SK-N-SH treated with all-trans-retinoic acid at 6 μM for 48 hours (cell line): Measurements from ENCODE around the gene PSEN2.
A peak's percentile ranks its signal among the peaks of the same experiment; 100 is the strongest.

Experiments used
- ATAC-seq: fragments of 200-7000 bp; cut with Tn5 transposase; 3 replicates; pipeline ENCODE4 v1.9.1; 2020; ENCODE audit warnings: mild to moderate bottlenecking, moderate library complexity
- ARNTL ChIP-seq: fragments of 450-650 bp; formaldehyde crosslinking; IDR thresholded peaks from 2 replicates; pipeline ENCODE4 v1.5.0; 2020; ENCODE audit warnings: low read depth, mild to moderate bottlenecking, moderate library complexity, borderline replicate concordance
- GLIS3 ChIP-seq: fragments of 250-450 bp; sonication (Bioruptor Pico); IDR thresholded peaks from 2 replicates; pipeline ENCODE4 v1.5.0; 2020; ENCODE audit warnings: mild to moderate bottlenecking, moderate library complexity
- ISL1 ChIP-seq: fragments of 250-450 bp; sonication (Bioruptor Pico); IDR thresholded peaks from 2 replicates; pipeline ENCODE4 v2.1.2; 2022; ENCODE audit warnings: mild to moderate bottlenecking, moderate library complexity
- OSR1 ChIP-seq: fragments of 250-450 bp; sonication (Bioruptor Pico); IDR thresholded peaks from 2 replicates; pipeline ENCODE4 v1.8.0; 2022; ENCODE audit warnings: moderate library complexity, mild to moderate bottlenecking, inconsistent platforms
- PPARA ChIP-seq: fragments of 250-450 bp; sonication (Bioruptor Pico); IDR thresholded peaks from 2 replicates; pipeline ENCODE4 v1.5.0; 2020; ENCODE audit warnings: mild to moderate bottlenecking, borderline replicate concordance
- SNAI2 ChIP-seq: fragments of 250-450 bp; sonication (Bioruptor Pico); IDR thresholded peaks from 2 replicates; pipeline ENCODE4 v1.5.0; 2020; ENCODE audit warnings: mild to moderate bottlenecking, moderate library complexity
- TCF4 ChIP-seq: fragments of 250-450 bp; sonication (Bioruptor Pico); IDR thresholded peaks from 2 replicates; pipeline ENCODE4 v1.8.0; 2021; ENCODE audit warnings: mild to moderate bottlenecking, moderate library complexity, borderline replicate concordance
- TOX ChIP-seq: fragments of 250-450 bp; sonication (Bioruptor Pico); IDR thresholded peaks from 2 replicates; pipeline ENCODE4 v1.8.0; 2021; ENCODE audit warnings: mild to moderate bottlenecking, moderate library complexity, borderline replicate concordance
- ZFP3 ChIP-seq: fragments of 250-450 bp; sonication (Bioruptor Pico); IDR thresholded peaks from 2 replicates; pipeline ENCODE4 v1.5.0; 2020; ENCODE audit warnings: mild to moderate bottlenecking, moderate library complexity
- ZNF565 ChIP-seq: fragments of 450-650 bp; formaldehyde crosslinking; conservative IDR thresholded peaks from 2 replicates; pipeline ENCODE4 v1.5.0; 2020; ENCODE audit warnings: low read depth, mild to moderate bottlenecking, moderate library complexity
- ZNF70 ChIP-seq: fragments of 450-650 bp; formaldehyde crosslinking; IDR thresholded peaks from 2 replicates; pipeline ENCODE4 v1.5.0; 2020; ENCODE audit warnings: mild to moderate bottlenecking, moderate library complexity
- ZNF8 ChIP-seq: fragments of 450-650 bp; formaldehyde crosslinking; IDR thresholded peaks from 2 replicates; pipeline ENCODE4 v1.5.0; 2020; ENCODE audit warnings: mild to moderate bottlenecking, moderate library complexity
- TF ChIP-seq, protein P1 (sequence below): fragments of 250-450 bp; sonication (Bioruptor Pico); IDR thresholded peaks from 2 replicates; pipeline ENCODE4 v1.5.1; 2020; ENCODE audit warnings: low read depth, mild to moderate bottlenecking, moderate library complexity
- TF ChIP-seq, protein P2 (sequence below): fragments of 250-450 bp; sonication (Bioruptor Pico); IDR thresholded peaks from 2 replicates; pipeline ENCODE4 v1.8.0; 2021; ENCODE audit warnings: low read depth, mild to moderate bottlenecking, moderate library complexity, borderline replicate concordance
- TF ChIP-seq, protein P3 (sequence below): fragments of 250-450 bp; sonication (Bioruptor Pico); IDR thresholded peaks from 2 replicates; pipeline ENCODE4 v1.5.0; 2020; ENCODE audit warnings: mild to moderate bottlenecking, moderate library complexity

PSEN2 gene

DNA sequence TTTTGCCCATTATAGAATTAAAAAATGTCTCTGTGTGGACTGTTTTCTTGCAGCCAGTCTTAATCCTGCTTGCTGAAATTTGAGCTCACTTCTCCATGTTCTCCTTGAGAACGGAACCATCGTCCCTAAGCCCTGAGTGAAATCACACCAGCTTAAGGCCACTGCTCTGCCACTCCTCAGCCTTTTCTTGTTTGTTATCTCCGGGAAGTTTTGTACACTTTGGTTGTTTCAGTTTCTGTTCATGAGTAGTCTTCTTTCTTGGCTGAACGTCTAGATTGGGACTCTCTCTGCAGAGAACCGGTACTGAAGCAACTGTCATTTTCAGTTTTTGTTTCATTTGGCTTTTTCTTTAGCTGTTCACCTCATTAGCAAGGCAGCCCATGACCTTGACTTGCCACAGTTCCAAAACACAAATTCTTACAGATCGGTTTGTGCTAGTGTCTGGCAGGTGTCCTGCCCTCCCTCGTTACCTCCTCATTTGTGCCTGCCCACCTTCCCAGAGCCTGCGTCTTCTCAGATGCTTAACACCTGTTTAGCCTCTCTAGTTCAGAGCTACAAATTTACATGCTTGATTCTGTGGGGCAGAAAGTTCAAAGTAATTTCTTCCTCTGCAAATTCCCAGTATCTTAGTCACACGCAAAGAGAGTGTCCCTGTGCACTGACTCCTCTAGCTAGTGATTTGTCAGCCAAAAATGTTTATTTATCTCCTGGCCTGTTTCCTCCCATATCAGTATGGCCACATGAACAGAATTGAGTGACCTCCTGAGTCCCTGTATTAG is 12.4 kb downstream of the PSEN2 start:
- no peak for TF ChIP-seq GLIS3 (CRISPR knock-in tag)
- no peak for TF ChIP-seq TCF4 (CRISPR knock-in tag)
- TF ChIP-seq, protein P1, sequence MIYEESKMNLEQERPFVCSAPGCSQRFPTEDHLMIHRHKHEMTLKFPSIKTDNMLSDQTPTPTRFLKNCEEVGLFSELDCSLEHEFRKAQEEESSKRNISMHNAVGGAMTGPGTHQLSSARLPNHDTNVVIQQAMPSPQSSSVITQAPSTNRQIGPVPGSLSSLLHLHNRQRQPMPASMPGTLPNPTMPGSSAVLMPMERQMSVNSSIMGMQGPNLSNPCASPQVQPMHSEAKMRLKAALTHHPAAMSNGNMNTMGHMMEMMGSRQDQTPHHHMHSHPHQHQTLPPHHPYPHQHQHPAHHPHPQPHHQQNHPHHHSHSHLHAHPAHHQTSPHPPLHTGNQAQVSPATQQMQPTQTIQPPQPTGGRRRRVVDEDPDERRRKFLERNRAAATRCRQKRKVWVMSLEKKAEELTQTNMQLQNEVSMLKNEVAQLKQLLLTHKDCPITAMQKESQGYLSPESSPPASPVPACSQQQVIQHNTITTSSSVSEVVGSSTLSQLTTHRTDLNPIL (CRISPR knock-in tag) = no peak
- TF ChIP-seq, all 23 proteins: peak for 0
- ATAC-seq = peak; percentile 64

DNA sequence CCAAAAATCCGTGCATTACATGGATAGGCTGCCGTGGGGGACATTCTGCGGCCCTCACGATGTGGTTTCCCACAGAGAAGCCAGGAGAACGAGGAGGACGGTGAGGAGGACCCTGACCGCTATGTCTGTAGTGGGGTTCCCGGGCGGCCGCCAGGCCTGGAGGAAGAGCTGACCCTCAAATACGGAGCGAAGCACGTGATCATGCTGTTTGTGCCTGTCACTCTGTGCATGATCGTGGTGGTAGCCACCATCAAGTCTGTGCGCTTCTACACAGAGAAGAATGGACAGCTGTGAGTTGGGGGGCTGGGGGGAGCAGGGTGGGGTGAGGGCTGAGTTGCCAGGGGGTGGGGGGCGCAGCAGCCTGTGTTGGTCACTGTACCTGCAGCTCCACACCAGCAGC is 13.2 kb downstream of the PSEN2 start:
- ATAC-seq = no peak
- TF ChIP-seq ZNF565 (CRISPR knock-in tag) (no peak), TCF4 (CRISPR knock-in tag) (no peak), ISL1 (CRISPR knock-in tag) (no peak), ZNF8 (CRISPR knock-in tag) (no peak), ZNF70 (CRISPR knock-in tag) (no peak), ZFP3 (CRISPR knock-in tag) (no peak), SNAI2 (no peak)
- TF ChIP-seq, protein P1 (CRISPR knock-in tag) = no peak
- TF ChIP-seq, protein P2, sequence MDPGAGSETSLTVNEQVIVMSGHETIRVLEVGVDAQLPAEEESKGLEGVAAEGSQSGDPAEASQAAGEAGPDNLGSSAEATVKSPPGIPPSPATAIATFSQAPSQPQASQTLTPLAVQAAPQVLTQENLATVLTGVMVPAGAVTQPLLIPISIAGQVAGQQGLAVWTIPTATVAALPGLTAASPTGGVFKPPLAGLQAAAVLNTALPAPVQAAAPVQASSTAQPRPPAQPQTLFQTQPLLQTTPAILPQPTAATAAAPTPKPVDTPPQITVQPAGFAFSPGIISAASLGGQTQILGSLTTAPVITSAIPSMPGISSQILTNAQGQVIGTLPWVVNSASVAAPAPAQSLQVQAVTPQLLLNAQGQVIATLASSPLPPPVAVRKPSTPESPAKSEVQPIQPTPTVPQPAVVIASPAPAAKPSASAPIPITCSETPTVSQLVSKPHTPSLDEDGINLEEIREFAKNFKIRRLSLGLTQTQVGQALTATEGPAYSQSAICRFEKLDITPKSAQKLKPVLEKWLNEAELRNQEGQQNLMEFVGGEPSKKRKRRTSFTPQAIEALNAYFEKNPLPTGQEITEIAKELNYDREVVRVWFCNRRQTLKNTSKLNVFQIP (CRISPR knock-in tag) = no peak
- TF ChIP-seq, protein P3, sequence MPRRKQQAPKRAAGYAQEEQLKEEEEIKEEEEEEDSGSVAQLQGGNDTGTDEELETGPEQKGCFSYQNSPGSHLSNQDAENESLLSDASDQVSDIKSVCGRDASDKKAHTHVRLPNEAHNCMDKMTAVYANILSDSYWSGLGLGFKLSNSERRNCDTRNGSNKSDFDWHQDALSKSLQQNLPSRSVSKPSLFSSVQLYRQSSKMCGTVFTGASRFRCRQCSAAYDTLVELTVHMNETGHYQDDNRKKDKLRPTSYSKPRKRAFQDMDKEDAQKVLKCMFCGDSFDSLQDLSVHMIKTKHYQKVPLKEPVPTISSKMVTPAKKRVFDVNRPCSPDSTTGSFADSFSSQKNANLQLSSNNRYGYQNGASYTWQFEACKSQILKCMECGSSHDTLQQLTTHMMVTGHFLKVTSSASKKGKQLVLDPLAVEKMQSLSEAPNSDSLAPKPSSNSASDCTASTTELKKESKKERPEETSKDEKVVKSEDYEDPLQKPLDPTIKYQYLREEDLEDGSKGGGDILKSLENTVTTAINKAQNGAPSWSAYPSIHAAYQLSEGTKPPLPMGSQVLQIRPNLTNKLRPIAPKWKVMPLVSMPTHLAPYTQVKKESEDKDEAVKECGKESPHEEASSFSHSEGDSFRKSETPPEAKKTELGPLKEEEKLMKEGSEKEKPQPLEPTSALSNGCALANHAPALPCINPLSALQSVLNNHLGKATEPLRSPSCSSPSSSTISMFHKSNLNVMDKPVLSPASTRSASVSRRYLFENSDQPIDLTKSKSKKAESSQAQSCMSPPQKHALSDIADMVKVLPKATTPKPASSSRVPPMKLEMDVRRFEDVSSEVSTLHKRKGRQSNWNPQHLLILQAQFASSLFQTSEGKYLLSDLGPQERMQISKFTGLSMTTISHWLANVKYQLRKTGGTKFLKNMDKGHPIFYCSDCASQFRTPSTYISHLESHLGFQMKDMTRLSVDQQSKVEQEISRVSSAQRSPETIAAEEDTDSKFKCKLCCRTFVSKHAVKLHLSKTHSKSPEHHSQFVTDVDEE (CRISPR knock-in tag) = no peak

DNA sequence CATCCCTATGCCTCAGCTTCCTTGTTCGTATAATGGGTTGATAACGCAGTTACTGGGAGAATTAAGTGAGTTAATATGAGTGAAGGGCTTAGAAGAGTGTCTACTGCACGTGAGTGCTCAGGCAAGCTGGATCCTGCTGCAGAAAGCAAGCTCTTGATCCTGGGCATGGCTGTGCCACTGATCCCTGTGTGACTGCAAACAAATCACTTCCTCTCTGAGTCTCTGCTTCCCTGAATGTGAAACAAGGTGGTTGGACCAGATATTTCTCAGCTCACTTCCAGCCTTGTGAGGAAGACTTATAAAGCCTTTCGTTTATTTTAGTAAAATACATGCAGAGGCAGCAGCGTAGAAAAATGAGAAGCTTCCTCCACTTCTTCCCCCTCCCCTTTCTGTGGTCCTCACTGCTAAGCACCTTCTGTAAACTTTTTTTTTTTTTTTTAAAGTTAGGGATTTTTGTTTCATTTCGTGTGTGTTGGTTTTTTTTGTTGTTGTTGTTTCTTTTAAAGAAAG is 13.8 kb downstream of the PSEN2 start:
- no peak for ATAC-seq
- TF ChIP-seq, protein P3 (CRISPR knock-in tag) = no peak
- no peak for TF ChIP-seq TOX (CRISPR knock-in tag)
- no peak for TF ChIP-seq ZNF8 (CRISPR knock-in tag)
- TF ChIP-seq OSR1 = no peak
- TF ChIP-seq ZNF565 (CRISPR knock-in tag) = no peak
- TF ChIP-seq ISL1 (CRISPR knock-in tag) = no peak
- TF ChIP-seq SNAI2 = no peak
- no peak for TF ChIP-seq PPARA (CRISPR knock-in tag)
- no peak for TF ChIP-seq ARNTL (CRISPR knock-in tag)
